Mammary epithelial cell (primary cell): Measurements from ENCODE around the gene TMEM151A.

ENCODE experiments used
- CTCF ChIP-seq, 2 donors: IDR thresholded peaks in 1 of 2; conservative IDR thresholded peaks in 1 of 2; 2 replicates each; pipeline ENCODE4 v1.5.1; 2011 to 2012; ENCODE audit warnings: inconsistent platforms in 2 of 2, low read length in 2 of 2, mild to moderate bottlenecking in 2 of 2, control low read depth in 1 of 2, low read depth in 1 of 2; ENCODE audit not compliant: insufficient read depth in 1 of 2; ENCODE audit errors: extremely low read depth in 1 of 2
- EZH2 ChIP-seq: IDR thresholded peaks from 2 replicates; pipeline ENCODE4 v1.6.1; 2012; ENCODE audit warnings: low read length, inconsistent platforms, borderline replicate concordance

GRCh38 chr11:66265531-66266377 is 25.9 kb upstream of the TMEM151A start:
- TF ChIP-seq CTCF (conservative IDR thresholded peaks at IDR 0.05 in 1 of 2, IDR thresholded peaks at IDR 0.05 in 1 of 2; ENCODE audit: extremely low read depth in 1 of 2, insufficient read depth in 1 of 2, low read depth in 1 of 2, low read length in 2 of 2) (no peak), EZH2 (no peak)
